Activated effector memory CD4-positive, alpha-beta T cell treated with Interleukin-2 at 50 U/mL for 16 hours (primary cell): ENCODE data around the gene AURKA.

Experiments
- DNase-seq: peaks from one replicate; pipeline ENCODE4 v3.0.0-alpha.2; 2020

The AURKA gene

DNA sequence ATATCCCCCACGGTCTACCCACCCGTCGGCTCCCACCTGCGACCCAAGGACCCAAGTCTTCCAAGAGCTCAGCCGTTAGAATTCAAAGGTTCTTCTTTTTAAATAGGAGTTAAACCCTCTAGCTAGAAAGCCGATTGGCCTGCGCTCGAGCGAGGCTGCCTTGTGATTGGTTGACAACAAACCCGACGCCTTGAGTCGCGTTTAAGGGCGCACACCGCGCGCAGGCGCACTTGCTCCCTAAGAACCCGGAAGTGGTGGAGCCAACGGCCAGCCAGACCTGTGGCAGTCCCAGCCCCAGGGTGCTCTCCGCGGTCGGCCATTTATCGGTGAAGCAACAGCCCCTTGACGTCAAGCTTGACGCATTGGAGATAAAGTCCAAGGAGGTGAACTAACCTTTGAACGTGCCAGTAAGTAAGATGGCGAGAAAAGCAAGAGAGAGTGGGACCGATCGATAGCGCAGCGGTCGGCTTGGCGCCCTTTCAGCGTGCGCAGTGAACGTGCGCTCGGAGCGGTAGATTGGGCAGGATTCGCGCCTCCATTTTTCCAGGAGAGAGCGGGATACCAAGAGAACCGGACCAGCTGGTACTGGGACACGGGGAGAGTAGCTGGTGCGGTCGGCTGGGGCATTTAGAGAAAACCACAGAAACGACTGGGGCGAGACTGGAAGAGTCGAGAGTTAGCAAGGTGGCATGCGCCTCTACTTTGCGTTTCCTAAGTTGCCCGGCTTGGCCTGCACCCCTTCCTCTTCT, at the start of gene AURKA, which contains the start of gene CSTF1:
TSS of gene AURKA (minus strand) at position 84 of the 749 bp plus-strand sequence. CDS start 4,018 bp downstream, outside the sequence.
TSS of gene CSTF1 (plus strand) at position 514 of the 749 bp plus-strand sequence. CDS start 2,908 bp downstream, outside the sequence.
- DNase-seq: peak; percentile 98

DNA sequence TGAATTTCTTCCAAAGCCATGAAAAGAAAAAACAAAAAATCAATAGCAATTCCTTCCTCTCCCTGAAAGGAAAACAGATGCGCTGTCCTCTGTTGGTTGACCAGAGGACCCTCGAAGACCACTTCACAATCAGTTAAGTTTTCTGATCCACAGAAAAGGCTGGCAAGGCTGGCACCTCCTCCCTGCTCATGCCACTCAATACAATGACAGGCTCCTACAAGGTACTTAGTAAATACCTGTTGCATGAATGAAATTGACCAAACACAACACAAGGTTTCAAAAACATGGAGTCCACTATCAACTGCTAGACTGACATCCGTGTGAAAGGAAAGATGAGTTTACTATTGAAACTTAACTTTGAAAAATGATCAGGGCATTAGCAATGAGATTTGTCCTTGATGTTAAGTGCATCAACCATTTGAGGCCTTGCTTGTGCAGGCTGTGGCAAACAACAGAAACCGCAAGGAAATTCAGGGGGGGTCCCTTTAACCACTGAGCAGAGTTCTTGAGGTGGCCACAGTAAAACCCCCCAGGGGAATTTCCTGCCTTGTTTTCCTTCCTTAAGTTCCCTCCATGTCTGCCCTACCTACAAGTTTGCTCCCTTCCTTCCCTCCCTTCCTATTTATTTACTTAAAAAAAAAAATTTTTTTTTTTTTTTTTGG, 48.5 kb upstream of the AURKA start:
- peak; percentile 32 for DNase-seq

DNA sequence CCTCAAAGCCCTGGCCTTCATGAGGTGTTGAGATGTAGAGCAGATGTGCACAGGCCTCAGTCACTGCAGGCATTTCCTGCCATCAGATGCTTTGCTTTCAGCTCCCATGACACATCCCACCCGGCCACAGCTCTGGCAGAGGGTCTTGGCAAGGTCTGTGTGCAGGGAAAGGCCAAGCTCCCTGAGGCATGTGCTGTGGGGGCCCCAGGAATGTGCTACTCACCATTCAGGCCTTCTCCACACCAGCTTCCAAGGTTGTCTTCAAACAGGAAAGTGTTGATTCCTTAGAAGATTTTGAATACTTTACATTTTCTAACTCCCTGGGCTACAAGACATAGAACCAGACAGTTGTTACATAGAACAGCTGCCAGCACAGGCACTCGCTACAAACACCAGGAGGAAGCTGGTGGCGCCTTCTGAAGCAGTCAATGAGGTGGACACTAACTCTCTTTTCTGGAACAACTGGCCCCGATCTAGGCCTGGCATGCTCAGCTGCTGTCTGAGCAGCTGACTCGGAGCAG, 47.8 kb upstream of the AURKA start:
- DNase-seq: no peak

DNA sequence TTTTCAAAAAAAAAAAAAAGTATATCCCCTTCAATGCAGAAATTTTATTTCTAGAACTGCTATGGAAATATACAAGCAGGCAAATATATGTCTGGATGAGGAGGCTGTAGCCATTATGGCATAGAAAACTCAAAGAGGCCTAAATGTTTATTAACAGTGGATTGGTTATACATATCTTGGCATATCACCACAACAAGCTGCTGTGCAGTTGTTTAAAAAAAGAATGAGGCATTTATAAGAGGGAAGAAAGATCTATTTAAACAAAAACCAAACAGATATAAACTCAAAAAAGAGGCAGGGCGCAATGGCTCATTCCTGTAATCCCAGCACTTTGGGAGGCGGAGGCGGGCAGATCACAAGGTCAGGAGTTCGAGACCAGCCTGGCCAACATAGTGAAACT, 46.3 kb upstream of the AURKA start:
- DNase-seq: no peak

DNA sequence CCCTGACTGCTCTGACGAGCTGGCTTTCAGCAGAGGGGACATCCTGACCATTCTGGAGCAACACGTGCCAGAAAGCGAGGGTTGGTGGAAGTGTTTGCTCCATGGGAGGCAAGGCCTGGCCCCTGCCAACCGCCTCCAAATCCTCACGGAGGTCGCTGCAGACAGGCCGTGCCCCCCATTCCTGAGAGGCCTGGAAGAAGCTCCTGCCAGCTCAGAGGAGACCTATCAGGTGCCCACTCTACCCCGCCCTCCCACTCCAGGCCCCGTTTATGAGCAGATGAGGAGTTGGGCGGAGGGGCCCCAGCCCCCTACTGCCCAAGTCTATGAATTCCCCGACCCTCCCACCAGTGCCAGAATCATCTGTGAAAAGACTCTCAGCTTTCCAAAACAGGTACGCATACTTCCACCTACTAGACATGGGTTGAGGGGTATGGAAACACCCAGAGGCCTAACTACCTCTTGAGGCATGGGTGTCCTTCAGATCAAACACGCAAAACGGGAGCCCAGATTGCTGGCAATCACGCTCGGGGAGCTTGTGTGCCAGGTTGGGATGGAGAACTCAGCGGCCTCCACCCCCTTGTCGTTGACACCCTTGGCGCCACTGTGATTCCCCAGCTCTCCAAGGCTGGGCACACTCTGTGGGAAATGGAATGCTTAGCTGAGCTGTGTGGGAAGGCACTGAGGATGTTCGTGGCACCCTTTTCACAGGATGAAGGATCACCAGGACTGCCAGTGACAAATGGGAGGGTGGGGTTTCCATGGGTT, 45.4 kb upstream of the AURKA start:
- DNase-seq: no peak

DNA sequence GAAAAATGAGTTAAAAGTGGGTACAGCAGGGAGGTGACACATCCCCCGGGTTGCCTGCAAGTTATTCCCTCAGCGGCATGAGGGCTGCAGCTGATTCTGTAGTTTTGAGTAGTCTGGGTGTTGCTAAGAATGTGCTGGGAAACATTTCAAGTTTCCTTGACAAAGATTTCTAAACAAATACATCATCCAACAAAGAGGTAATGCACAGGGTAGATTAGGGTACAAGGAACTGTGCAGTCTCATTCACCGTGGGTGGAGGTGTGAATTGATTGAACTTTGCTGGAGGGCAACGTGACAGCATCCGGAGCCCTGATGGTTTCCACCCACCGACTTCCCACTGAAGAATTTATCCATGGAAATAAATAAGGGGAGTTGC, 41.9 kb upstream of the AURKA start:
- DNase-seq: no peak

DNA sequence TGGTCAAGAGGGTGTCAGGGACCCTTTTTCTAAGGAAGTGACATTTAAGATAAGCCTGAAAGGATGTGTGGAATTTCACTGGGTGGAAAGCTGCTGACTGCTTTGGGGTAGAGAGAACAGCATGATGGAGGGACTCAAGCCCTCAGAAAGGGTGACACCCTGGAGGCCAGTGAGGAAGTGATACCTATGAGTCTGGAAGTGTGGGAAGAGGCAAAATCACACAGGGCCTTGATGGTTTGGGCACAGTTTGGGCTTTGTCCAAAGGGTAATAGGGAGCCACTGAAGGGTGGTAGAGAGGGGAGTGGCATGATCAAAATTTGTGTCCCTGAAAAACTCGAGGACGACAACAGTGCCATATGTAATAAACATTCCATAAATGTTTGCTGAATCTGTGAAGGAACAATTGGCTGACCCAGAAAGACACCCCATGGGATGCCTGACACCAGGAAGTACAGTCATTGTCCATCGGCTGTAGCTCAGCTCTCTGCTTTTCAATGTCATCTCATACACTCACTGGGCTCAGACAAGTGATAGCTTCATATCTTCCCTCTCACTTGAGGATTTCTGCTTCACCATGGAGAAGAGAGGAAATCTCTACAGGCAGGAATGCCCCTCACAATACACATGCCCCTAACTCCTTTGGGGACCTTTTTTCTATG, 41.3 kb upstream of the AURKA start:
- no peak for DNase-seq

DNA sequence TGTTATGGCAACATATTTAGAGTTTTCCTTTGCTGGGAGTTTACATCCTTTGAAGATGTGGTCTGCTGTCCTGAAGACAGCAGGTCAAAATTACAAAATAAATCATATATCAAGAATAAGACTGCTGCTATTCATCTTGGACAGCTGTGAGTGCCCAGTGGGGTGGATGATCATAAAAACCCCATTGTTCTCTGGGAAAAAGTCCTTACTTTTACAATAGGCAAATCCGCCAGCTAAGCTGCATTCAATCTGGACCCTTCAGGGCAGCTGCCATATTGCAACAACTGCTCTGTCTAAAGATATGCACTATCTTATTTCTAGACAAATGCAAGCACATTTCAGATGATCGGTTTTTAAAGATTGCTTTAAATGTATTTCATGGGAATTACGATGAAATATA, 39.5 kb upstream of the AURKA start:
- DNase-seq: no peak

DNA sequence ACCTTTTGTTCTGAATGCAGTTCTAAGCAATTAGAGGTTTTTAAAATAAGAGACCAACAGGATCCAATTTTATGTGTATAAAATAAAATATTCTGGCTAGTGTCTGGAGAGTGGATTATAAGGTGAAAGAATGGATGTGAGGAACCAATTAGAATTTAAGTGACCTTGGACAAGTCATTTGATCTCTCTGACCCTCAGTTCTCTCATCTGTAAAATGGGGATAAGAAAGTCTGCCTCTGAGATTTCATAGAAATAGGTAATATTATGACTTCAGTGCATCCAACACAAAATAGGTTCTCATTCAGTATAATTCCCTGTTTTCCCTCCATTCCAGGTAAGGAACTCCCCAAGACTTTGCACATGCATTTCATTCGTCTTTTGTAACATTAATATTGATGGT, 38.9 kb upstream of the AURKA start:
- no peak for DNase-seq

DNA sequence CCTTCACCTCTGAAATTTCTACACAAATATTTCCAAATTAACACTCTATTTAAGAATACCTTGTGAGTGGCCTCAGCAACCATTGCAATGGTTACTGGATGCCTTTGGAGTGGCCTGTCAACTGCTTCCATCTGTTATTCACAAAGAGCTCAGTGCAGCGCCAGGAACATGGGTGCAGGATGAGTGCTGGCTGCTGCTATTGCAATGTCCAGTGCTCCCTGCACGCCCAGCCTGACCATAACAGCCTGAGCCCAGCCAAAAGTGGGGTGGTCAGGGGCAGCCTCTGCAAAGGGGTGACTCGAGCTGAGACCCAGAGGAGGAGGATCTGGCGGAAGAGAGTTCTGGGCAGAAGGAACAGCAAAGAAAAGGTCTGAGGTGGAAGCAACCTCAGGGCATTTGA, 38.4 kb upstream of the AURKA start:
- no peak for DNase-seq

DNA sequence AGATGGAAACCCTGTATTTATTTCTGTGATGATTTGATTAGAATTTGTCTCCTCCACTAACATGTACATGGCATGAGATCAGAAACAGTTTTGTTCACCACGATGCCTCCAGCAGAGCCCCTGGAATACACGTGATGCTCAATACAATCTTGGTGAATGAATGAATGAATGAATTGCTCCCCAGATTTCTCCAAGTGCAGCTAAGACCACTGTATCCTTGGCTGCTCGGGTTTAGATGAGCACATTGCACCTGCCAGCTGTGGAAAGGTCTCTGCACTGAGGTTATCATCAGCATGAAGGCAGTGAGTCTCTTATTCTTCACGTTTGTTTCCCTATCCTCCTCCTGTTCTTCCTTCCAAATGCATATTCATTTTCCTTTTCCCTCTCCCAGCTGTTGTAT, 37.9 kb upstream of the AURKA start:
- DNase-seq: no peak

DNA sequence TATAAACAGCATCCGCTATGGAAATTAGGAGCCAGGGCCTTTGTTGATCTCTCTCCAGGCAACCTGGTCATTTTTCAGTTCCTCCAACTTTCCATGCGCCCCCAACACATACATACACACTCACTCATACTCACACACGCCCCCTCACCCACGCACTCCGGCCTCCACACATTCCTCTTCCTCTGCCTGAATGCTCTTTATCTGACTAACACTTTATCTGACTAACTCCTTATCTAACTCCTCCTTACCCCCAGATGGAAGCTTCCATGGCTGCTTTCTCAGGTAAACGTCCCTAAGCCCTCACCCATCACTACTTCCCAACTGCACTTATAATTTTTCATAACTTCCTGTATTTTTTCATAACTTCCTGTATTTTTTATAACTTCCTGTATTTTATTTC, 37.5 kb upstream of the AURKA start:
- no peak for DNase-seq

DNA sequence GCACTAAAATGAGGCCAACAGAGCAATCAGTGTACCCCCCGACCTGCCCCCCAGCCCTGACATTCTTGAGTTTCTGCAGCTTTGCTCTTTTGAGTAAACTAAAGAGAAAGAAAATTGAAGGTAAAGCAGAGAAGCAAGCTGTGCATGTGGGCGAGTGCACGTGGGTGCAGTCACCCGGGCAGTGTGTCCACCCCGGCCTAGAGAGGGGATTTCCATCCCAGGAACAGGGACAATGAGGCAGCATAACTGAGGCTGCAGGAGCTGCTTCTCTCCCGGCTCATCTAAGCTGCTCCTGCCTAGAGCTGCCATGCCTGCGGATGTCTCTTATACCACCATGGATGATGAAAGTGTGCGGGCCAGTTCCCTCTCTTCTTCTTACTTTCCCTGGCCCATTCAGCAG, 36.9 kb upstream of the AURKA start:
- no peak for DNase-seq

DNA sequence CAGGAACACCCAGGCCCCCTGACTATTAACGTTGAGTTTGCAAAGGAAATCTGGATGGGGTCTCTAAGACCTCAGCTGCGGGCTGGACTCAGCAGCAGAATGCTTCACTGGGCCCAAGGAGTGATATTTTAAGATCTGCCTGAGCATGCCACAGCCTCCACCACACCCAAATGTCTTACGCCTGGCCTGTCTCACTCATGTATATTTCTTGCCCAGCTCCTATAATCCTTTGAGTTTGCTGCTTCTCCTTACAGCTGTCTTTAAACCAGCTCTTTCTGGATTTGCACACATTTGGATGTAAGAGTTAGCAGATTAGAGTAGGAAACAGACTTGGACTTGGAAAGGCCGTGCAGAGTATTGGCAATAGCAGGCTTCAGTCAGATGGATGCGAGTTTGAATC, 36.4 kb upstream of the AURKA start:
- DNase-seq: no peak

DNA sequence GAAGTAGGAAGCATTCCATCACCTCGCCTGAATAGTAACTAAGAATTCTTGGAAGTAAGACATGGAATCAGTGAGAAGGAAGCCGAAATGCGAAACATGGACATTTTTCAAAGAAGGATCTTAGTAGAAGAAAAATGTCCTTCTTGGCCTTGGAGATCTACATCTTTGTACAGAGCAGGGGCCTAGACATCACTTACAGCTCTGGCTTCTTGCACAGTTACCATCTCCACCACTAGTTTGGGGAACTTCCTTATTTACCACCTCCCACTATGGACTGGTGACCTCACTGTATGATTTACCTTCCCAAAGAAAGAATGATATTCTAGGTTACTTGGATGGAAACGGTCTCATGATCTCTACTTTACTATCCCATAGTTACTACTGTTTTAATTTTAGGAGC, 35.8 kb upstream of the AURKA start:
- no peak for DNase-seq

DNA sequence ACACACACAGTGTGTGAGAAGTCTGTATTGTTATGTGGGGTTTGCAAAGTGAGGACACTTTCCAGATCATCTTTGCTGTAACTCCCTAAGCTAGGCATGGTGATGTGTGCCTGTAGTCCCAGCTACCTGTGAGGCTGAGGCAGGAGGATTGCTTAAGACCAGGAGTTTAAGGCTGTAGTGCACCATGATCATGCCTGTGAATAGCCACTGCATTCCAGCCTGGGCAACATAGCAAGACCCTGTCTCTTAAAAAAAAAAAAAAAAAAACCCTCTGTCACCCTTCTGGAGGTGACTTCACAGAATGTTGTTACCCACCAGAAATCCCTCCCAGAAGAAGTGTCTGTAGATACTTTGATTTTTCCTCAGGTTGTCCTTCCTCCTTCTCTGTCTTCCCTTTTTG, 34.9 kb upstream of the AURKA start:
- DNase-seq: no peak

DNA sequence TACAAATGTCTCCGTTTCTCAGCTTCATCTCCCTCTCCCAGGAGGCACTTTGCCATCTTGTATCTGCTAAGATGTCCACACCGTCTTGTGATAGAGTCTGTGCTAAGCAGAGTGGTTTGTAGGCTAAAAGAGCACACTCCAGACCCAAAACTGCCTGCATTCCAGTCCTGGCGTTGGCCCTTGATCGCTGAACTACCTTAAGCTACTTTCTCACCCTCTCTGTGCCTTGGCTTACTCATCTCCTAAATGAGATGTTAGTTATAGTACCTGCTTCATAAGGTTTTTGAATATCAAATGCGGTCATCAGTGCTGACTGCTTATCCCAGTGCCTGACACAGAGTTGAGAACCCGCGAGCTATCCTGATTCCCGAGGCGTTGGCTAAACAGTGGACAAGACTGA, 34.0 kb upstream of the AURKA start:
- no peak for DNase-seq

DNA sequence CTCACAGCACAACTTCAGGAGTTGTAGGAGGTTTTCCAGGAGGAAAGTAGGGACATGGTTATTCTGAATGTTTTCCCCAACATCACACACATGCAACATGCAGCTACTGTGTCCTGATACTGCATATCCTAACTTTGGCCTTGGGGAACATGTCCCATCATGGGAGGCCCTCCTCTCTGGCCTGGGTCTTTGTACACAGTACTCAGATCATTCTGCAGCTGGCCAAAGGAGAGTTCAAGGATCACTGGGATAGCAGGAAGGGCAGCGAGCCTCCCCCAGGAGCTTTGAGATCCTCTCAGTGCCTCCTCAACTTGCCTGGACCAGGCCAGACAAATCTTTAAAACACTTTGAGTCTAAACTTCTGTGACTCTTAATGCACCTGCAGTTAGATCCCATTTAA, 32.9 kb upstream of the AURKA start:
- no peak for DNase-seq

DNA sequence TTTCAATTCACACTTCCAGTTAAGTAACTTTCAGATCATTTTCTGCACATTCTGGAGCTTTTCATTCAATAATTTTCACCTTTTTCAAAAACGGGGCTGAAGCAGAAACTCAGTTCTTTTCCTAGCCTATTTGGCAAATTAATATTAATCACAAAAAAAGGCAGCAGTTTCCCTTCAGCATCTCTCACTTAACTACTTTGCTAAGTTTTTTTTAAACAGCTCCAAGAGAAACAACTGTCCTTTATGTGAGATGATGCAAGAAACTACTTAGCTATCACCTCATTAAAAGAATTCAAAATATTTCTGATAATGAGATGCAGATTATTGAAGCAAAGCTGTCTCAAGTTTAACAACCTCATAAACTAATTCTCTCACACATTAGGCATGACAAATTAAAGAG, 31.9 kb upstream of the AURKA start:
- no peak for DNase-seq

DNA sequence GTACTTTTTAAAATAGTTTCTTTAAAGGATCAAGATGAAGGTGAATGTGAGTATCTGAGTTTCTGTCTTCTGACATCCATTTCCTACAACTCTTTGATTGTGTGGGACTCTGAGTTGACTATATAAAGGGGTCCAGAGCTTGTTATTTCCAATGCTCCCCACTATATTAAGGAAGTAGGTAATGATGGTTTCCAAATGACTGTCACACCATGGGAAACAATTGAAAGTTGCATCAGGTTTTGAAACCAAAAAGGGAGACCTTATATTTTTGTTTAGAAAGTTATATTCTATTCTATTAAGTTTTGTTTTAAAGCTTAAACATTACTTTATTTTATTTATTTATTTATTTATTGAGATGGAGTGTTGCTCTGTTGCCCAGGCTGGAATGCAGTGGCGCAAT, 31.2 kb upstream of the AURKA start:
- no peak for DNase-seq

DNA sequence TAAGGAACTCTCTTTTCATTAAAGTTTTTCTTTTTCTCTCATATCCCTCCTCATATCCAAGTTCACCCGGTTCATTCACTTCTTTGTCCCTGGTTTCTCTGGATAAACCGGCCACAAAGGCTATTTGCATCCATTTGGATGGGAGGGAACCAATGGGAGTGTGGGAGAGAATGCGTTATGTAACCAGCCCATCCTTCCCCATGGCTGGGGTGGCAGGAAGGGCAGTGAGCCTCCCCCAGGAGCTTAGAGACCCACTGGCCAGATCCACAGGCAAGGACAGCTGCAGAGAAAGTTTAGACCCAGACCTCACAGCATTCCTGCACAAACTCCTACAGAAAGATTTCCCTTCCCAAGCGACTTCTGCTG, 30.8 kb upstream of the AURKA start:
- DNase-seq: no peak

DNA sequence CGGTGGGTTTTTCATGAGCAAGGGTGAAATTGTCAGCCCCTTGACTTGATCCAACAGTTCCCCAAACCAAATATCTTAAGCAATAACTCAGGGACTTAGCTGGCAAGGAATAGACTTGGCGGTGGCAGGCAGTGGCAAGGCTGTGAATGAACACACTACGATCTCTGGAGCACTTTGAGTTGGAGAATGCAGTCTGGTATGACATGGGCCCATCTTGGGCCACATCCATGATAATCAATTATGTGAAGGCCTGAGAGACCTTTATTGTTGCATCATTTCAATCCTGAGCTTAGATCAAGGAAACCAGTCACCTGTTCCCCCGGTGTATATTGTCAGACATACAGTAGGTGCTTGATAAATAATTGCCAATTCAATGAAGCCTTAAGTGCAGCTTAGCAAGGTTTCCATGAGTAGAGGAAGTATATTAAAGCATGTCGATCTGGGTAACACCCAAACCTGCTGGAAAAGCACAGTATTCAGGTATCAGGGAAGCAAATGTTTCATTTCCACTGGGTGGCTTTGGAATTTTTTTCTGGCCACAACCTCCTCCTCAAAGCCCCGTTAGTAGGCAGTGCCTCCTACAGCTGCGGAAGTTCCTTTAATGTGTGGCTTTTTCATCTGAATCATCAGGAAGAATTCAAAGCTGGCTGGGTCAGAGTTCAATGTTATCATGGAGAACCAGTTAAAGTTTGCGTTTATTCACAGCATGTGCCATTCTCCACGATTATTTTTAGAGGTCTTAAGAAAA, 30.2 kb upstream of the AURKA start:
- DNase-seq: no peak
